GM12878 (cell line): Measurements from ENCODE around the gene KCTD2. TPM values are rescaled to one million over a fixed set of nuclear protein-coding genes. Genes with fewer than 3 reads are reported as not detected.

Experiments
- ATAC-seq: fragments of 200-7000 bp; cut with Tn5 transposase; 3 replicates; pipeline ENCODE4 v1.9.1; 2020; ENCODE audit warnings: mild to moderate bottlenecking, moderate library complexity
- BruUV-seq: library from RNA; stranded (reverse); fragments of 400-500 nt; replicated peaks from 2 replicates; lab custom pipeline; 2021; lab: Mats Ljungman, UMichigan
- CTCF ChIA-PET: fragments of 300-600 bp; sonication (Branson Sonifier 250); formaldehyde crosslinking; extraction: SDS; loops from one replicate; lab custom pipeline; 2021; ENCODE audit warnings: inconsistent platforms; lab: Yijun Ruan, JAX
- POLR2A ChIA-PET: fragments of 350-600 bp; formaldehyde crosslinking; extraction: SDS; loops from one replicate; lab custom pipeline; 2021; ENCODE audit warnings: inconsistent platforms; lab: Charles Lee
- RAD21 ChIA-PET: fragments of 300-600 bp; sonication (Branson Sonifier 250); formaldehyde crosslinking; loops from one replicate; lab custom pipeline; 2023; ENCODE audit warnings: antibody characterized with exemption; ENCODE audit not compliant: unreplicated experiment; lab: Charles Lee
- SMC1A ChIA-PET: fragments of 300-600 bp; sonication (Branson Sonifier 250); formaldehyde crosslinking; loops from one replicate; lab custom pipeline; 2023; ENCODE audit not compliant: unreplicated experiment, uncharacterized antibody; lab: Charles Lee
- DNase-seq: peaks from one replicate; pipeline ENCODE4 v3.0.0-alpha.2; 2011; ENCODE audit warnings: low read depth, low spot score
- FAIRE-seq: peaks from 3 replicates; lab custom pipeline; 2011; peaks lifted over from hg19 to GRCh38; lab: Jason Lieb, UNC
- H2AFZ ChIP-seq: 2 replicates; pipeline ENCODE4 v1.6.0; 2011; ENCODE audit warnings: low read depth, low read length, control low read depth; ENCODE audit not compliant: control insufficient read depth
- H3K27ac ChIP-seq: 2 replicates; pipeline ENCODE4 v1.5.1; 2011; ENCODE audit warnings: control low read depth; ENCODE audit not compliant: control insufficient read depth, insufficient read depth
- H3K27me3 ChIP-seq, 2 experiments: replicated peaks in 1 of 2; 2 replicates each; pipeline versions ENCODE4 v1.6.0 to v1.6.1; 2011; ENCODE audit warnings: low read length in 1 of 2; ENCODE audit not compliant: control insufficient read depth in 2 of 2, insufficient read depth in 2 of 2
- H3K36me3 ChIP-seq, 2 experiments: 2 replicates each; pipeline ENCODE4 v1.5.1; 2011; ENCODE audit warnings: low read length in 1 of 2; ENCODE audit not compliant: control insufficient read depth in 2 of 2, insufficient read depth in 2 of 2
- H3K4me1 ChIP-seq: 2 replicates; pipeline ENCODE4 v1.6.1; 2011; ENCODE audit warnings: mild to moderate bottlenecking, low read length, moderate library complexity, mixed read lengths; ENCODE audit not compliant: control insufficient read depth, insufficient read depth
- H3K4me2 ChIP-seq: 2 replicates; pipeline ENCODE4 v1.6.0; 2011; ENCODE audit warnings: control low read depth; ENCODE audit not compliant: control insufficient read depth, insufficient read depth
- H3K4me3 ChIP-seq: fragments of 200-600 bp; sonication (generic); 2 replicates; pipeline ENCODE4 v1.5.1; 2016
- H3K79me2 ChIP-seq: 2 replicates; pipeline ENCODE4 v1.6.0; 2011; ENCODE audit warnings: low read length; ENCODE audit not compliant: control insufficient read depth, insufficient read depth
- H3K9ac ChIP-seq: 2 replicates; pipeline ENCODE4 v1.8.0; 2011; ENCODE audit warnings: low read length, control low read depth, mixed read lengths; ENCODE audit not compliant: control insufficient read depth, insufficient read depth
- H3K9me3 ChIP-seq: replicated peaks from 3 replicates; pipeline ENCODE4 v1.5.1; 2011; ENCODE audit warnings: mild to moderate bottlenecking, low read length; ENCODE audit not compliant: control insufficient read depth, insufficient read depth
- H4K20me1 ChIP-seq: 2 replicates; pipeline ENCODE4 v1.6.0; 2011; ENCODE audit not compliant: control insufficient read depth, insufficient read depth
- BCL11A ChIP-seq: IDR thresholded peaks from 2 replicates; pipeline ENCODE4 v1.6.1; 2011; ENCODE audit warnings: low read depth, low read length
- CBX3 ChIP-seq: fragments of 200-600 bp; sonication (generic); IDR thresholded peaks from 2 replicates; pipeline ENCODE4 v1.6.1; 2016; ENCODE audit warnings: low read depth, borderline replicate concordance
- EGR1 ChIP-seq, 2 experiments: IDR thresholded peaks; 1 replicate in 1 of 2; 2 replicates in 1 of 2; pipeline ENCODE4 v1.6.1; 2011 to 2012; ENCODE audit warnings: low read depth in 2 of 2, low read length in 2 of 2, borderline replicate concordance in 1 of 2, mild to moderate bottlenecking in 1 of 2, moderate library complexity in 1 of 2
- LARP7 ChIP-seq: fragments of 450-650 bp; IDR thresholded peaks from 2 replicates; pipeline ENCODE4 v1.6.1; 2017; ENCODE audit warnings: mild to moderate bottlenecking
- ZNF622 ChIP-seq: fragments of 450-650 bp; IDR thresholded peaks from 2 replicates; pipeline ENCODE4 v1.6.1; 2017; ENCODE audit warnings: mild to moderate bottlenecking, inconsistent platforms
- WGBS: methylation state at CpG from one replicate; pipeline ENCODE4 v1.1.6; 2016; ENCODE audit warnings: low lambda C conversion rate; ENCODE audit not compliant: insufficient replicate concordance, insufficient coverage; ENCODE audit errors: missing lambda C conversion rate; 5-methylcytosine and 5-hydroxymethylcytosine counted together
- in situ Hi-C: fragments of 300-500 bp; cut with MboI; formaldehyde crosslinking; loops from 9 replicates; pipeline ENCODE4 v1.14.3; 2018; ENCODE audit warnings: mixed read lengths
- intact Hi-C: fragments of 100-400 bp; cut with micrococcal nuclease; formaldehyde crosslinking; loops from one replicate; pipeline ENCODE4 v1.14.2; 2022; ENCODE audit not compliant: unreplicated experiment
- polyA plus RNA-seq, 11 experiments: library from polyadenylated mRNA; depleted of rRNA in 4 of 11; unstranded in 6 of 11; stranded (reverse) in 5 of 11; fragments of >200 nt; fragmentation: Nextera tagmentation in 4 of 11; fragmentation: Illumina TruSeq in 1 of 11; extraction: Ambion mirVana in 4 of 11; extraction: Trizol in 1 of 11; gene quantifications; 1 replicate in 1 of 11; 2 replicates in 10 of 11; pipeline versions ENCODE4 v1.2.1 to v1.2.3, GENCODE V29; 2011 to 2016; ENCODE audit warnings: inconsistent platforms in 2 of 11, missing spikeins in 2 of 11, low read depth in 1 of 11
- total RNA-seq, 4 experiments: library from RNA; depleted of rRNA in 3 of 4; stranded (reverse); fragments of >200 nt in 3 of 4; fragmentation: Illumina TruSeq in 1 of 4; extraction: Trizol in 1 of 4; gene quantifications; 2 replicates each; pipeline versions ENCODE4 v1.2.1 to v1.2.3, GENCODE V29; 2013 to 2021
- TF ChIP-seq, protein P1 (sequence below): IDR thresholded peaks from 2 replicates; pipeline ENCODE4 v1.6.1; 2012; ENCODE audit warnings: low read depth, low read length, improper control_type of control experiment
- TF ChIP-seq, protein P2 (sequence below): fragments of 450-650 bp; formaldehyde crosslinking; IDR thresholded peaks from 2 replicates; pipeline ENCODE4 v1.4.0; 2020; ENCODE audit warnings: mild to moderate bottlenecking, moderate library complexity
- TF ChIP-seq, protein P3 (sequence below): fragments of 450-650 bp; IDR thresholded peaks from 2 replicates; pipeline ENCODE4 v1.6.1; 2014; ENCODE audit warnings: mild to moderate bottlenecking
- TF ChIP-seq, protein P4 (sequence below): fragments of 450-650 bp; formaldehyde crosslinking; IDR thresholded peaks from 2 replicates; pipeline ENCODE4 v1.5.0; 2022; ENCODE audit warnings: mild to moderate bottlenecking, missing genetic modification characterization

Gene KCTD2
- total and polyA plus RNA-seq, 10 of the 15 experiments (the other 5 are each of a cell fraction or from before 2014, with no cell fraction given): 1.5 to 27.5 (median 13.7) TPM

DNA sequence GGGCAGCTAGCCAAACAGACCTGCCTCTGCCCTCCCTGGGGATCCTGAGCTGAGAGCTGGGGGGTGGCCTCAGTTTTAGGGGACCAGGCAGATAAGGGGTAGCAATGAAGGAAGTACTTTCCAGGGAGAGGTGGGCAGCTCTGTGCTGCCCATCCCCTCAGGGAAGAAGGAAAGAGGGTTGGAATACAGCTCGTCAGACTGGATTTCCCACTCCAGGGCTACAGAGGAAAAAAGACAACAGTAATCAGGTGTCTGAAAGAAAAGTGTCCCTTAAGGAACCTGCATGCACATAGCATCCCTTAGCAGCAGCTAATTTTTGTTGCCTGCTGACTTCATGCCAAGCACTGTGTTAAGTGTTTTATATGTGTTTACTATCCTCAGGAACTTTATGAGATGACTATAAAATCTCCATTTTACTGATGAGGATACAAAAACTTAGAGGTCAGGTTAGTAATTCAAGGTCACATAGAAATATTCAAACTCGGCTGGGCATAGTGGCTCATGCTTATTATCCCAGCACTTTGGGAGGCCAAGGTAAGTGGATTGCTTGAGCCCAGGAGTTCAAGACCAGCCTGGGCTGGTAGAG is 37.8 kb upstream of the KCTD2 start:
- FAIRE-seq (no peak), ATAC-seq (no peak), DNase-seq (no peak)
- no TSS peak for BruUV-seq
- ChIA-PET CTCF (interaction anchor here (1.3 to 6.2 kb wide), 4 partner anchors 23 to 84 kb away, joined by 3 to 56 read pairs (median 3); no protein-coding TSS in a partner anchor), RAD21 (interaction anchor here (0.7 to 5.4 kb wide), 4 partner anchors 23 to 105 kb away, joined by 3 to 35 read pairs (median 4); no protein-coding TSS in a partner anchor), SMC1A (interaction anchor here (1.5 to 4.1 kb wide), 2 partner anchors 15 to 48 kb away, joined by 5 to 20 read pairs; no protein-coding TSS in a partner anchor), POLR2A (interaction anchor here (0.7 kb wide), 1 partner anchor 10 kb away, joined by 3 read pairs; no protein-coding TSS in a partner anchor)
- H3K27me3 ChIP-seq: no peaks in the 10 kb centered on the region; a peak in 1 of 4 replicates
- intact Hi-C loops: no loop called here
- no peaks in the 10 kb centered on the region for H3K36me3 ChIP-seq
- TF ChIP-seq, protein P1, sequence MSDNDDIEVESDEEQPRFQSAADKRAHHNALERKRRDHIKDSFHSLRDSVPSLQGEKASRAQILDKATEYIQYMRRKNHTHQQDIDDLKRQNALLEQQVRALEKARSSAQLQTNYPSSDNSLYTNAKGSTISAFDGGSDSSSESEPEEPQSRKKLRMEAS: no peak
- TF ChIP-seq CBX3 (no peak), BCL11A (no peak), ZNF622 (no peak), EGR1 (IDR thresholded peaks at IDR 0.05; ENCODE audit: borderline replicate concordance in 1 of 2, low read depth in 2 of 2, low read length in 2 of 2) (no peak), LARP7 (no peak)
- TF ChIP-seq, protein P2, sequence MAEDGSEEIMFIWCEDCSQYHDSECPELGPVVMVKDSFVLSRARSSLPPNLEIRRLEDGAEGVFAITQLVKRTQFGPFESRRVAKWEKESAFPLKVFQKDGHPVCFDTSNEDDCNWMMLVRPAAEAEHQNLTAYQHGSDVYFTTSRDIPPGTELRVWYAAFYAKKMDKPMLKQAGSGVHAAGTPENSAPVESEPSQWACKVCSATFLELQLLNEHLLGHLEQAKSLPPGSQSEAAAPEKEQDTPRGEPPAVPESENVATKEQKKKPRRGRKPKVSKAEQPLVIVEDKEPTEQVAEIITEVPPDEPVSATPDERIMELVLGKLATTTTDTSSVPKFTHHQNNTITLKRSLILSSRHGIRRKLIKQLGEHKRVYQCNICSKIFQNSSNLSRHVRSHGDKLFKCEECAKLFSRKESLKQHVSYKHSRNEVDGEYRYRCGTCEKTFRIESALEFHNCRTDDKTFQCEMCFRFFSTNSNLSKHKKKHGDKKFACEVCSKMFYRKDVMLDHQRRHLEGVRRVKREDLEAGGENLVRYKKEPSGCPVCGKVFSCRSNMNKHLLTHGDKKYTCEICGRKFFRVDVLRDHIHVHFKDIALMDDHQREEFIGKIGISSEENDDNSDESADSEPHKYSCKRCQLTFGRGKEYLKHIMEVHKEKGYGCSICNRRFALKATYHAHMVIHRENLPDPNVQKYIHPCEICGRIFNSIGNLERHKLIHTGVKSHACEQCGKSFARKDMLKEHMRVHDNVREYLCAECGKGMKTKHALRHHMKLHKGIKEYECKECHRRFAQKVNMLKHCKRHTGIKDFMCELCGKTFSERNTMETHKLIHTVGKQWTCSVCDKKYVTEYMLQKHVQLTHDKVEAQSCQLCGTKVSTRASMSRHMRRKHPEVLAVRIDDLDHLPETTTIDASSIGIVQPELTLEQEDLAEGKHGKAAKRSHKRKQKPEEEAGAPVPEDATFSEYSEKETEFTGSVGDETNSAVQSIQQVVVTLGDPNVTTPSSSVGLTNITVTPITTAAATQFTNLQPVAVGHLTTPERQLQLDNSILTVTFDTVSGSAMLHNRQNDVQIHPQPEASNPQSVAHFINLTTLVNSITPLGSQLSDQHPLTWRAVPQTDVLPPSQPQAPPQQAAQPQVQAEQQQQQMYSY (CRISPR knock-in tag): no peak
- TF ChIP-seq, protein P3, sequence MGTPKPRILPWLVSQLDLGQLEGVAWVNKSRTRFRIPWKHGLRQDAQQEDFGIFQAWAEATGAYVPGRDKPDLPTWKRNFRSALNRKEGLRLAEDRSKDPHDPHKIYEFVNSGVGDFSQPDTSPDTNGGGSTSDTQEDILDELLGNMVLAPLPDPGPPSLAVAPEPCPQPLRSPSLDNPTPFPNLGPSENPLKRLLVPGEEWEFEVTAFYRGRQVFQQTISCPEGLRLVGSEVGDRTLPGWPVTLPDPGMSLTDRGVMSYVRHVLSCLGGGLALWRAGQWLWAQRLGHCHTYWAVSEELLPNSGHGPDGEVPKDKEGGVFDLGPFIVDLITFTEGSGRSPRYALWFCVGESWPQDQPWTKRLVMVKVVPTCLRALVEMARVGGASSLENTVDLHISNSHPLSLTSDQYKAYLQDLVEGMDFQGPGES: no peak
- TF ChIP-seq, protein P4, sequence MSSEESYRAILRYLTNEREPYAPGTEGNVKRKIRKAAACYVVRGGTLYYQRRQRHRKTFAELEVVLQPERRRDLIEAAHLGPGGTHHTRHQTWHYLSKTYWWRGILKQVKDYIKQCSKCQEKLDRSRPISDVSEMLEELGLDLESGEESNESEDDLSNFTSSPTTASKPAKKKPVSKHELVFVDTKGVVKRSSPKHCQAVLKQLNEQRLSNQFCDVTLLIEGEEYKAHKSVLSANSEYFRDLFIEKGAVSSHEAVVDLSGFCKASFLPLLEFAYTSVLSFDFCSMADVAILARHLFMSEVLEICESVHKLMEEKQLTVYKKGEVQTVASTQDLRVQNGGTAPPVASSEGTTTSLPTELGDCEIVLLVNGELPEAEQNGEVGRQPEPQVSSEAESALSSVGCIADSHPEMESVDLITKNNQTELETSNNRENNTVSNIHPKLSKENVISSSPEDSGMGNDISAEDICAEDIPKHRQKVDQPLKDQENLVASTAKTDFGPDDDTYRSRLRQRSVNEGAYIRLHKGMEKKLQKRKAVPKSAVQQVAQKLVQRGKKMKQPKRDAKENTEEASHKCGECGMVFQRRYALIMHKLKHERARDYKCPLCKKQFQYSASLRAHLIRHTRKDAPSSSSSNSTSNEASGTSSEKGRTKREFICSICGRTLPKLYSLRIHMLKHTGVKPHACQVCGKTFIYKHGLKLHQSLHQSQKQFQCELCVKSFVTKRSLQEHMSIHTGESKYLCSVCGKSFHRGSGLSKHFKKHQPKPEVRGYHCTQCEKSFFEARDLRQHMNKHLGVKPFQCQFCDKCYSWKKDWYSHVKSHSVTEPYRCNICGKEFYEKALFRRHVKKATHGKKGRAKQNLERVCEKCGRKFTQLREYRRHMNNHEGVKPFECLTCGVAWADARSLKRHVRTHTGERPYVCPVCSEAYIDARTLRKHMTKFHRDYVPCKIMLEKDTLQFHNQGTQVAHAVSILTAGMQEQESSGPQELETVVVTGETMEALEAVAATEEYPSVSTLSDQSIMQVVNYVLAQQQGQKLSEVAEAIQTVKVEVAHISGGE (CRISPR knock-in tag): no peak
- peaks cover 11% of the 10 kb centered on the region for H3K79me2 ChIP-seq
- peaks cover 8% of the 10 kb centered on the region for H3K4me1 ChIP-seq
- H3K27ac ChIP-seq: no peak overlapping the region
- no peak overlapping the region for H3K9ac ChIP-seq
- H3K9me3 ChIP-seq: no peaks in the 10 kb centered on the region
- no peak overlapping the region for H3K4me3 ChIP-seq
- 44% methylated on average over 2 of the region's 2 CpGs for WGBS
- in situ Hi-C loops: no loop called here
- H2AFZ ChIP-seq: no peak overlapping the region
- no peak overlapping the region for H3K4me2 ChIP-seq
- no peaks in the 10 kb centered on the region for H4K20me1 ChIP-seq
